Cardiac ventricle fibroblast (primary cell): ENCODE data around the gene OGG1. TPM values are rescaled to one million over a fixed set of nuclear protein-coding genes. Genes with fewer than 3 reads are reported as not detected.

Source experiments
- total RNA-seq: library from RNA; depleted of rRNA; stranded (reverse); fragments of >200 nt; gene quantifications from 2 replicates; pipeline ENCODE4 v1.2.3, GENCODE V29; 2015

Gene OGG1
- 10.4 and 11.6 TPM in 2 replicates for total RNA-seq

DNA sequence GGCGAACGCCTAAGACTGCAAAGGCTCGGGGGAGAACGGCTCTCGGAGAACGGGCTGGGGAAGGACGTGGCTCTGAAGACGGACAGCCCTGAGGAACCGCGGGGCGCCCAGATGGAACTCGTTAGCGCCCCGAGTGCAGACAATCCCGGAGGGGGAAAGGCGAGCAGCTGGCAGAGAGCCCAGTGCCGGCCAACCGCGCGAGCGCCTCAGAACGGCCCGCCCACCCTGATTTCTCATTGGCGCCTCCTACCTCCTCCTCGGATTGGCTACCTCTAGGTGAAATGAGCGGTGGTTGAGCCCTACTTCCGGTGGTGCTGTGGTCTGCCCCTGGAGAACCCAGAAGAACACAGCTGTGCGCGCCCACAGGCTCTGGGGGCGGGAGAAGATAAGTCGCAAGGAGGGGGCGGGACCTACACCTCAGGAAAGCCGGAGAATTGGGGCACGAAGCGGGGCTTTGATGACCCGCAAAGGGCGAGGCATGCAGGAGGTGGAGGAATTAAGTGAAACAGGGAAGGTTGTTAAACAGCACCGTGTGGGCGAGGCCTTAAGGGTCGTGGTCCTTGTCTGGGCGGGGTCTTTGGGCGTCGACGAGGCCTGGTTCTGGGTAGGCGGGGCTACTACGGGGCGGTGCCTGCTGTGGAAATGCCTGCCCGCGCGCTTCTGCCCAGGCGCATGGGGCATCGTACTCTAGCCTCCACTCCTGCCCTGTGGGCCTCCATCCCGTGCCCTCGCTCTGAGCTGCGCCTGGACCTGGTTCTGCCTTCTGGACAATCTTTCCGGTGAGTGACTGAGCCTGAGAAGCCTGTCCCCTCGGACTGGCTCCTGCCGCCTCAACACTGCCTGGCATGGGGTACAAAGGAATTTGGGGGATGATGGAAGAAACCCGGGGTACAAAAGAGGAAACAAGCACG lies at the start of gene OGG1:
Gene OGG1 (plus strand): TSS at position 308 of the 911 bp plus-strand sequence. CDS start 335 bp downstream, at position 643.

GRCh38 chr3:9703736-9704346 lies 45.9 kb upstream of the OGG1 start, which contains the start of gene CPNE9:
Gene CPNE9, plus strand, starts transcription at chr3:9703833. Its CDS starts 164 bp downstream, at chr3:9703997.

DNA sequence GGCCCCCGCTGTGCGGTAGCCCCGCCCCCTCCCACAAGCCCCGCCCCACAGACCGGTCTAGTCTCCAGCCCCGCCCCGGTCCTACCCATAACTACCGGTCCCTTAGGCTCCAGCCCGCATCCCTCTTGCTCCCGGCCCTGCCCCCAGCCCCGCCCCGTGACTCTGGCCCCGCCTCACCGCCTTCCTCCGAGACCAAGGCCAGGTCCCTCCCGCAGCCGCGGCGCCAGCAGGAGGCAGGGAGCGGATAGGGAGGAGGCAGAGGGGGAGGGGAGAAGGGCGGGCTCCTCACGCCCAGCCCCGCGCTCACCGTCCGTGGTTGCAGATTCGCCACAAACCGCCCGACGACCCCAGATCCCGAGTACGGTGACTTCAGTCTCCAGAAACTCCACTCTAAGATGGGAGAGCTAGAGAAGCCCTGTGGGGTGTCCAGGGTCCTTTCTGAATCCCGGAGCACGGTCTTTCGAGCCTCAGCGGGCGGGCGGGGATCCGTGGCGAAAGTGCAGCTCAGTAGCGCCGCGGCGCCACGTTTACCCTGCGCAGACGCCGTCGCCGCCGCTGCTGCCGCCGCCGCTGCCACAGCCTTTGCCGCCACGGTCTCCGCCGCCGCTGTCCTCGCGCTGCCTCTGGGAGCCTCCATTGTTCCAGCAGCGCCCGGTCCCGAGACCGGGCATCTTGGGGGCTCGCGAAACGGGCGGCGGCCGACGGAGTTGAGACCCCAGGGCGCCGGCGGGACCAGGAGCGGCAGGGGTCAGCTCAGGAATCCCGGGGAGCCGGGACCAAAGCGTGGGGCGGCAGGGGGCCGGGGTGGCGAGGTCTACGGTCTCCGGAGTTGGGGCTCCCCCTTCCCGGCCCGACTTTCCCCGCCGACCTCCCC lies 18.3 kb upstream of the OGG1 start, which contains the start of gene BRPF1:
Gene BRPF1 (plus strand): TSS at position 530 of the 874 bp plus-strand sequence. CDS start 2,406 bp downstream, outside the sequence.

DNA sequence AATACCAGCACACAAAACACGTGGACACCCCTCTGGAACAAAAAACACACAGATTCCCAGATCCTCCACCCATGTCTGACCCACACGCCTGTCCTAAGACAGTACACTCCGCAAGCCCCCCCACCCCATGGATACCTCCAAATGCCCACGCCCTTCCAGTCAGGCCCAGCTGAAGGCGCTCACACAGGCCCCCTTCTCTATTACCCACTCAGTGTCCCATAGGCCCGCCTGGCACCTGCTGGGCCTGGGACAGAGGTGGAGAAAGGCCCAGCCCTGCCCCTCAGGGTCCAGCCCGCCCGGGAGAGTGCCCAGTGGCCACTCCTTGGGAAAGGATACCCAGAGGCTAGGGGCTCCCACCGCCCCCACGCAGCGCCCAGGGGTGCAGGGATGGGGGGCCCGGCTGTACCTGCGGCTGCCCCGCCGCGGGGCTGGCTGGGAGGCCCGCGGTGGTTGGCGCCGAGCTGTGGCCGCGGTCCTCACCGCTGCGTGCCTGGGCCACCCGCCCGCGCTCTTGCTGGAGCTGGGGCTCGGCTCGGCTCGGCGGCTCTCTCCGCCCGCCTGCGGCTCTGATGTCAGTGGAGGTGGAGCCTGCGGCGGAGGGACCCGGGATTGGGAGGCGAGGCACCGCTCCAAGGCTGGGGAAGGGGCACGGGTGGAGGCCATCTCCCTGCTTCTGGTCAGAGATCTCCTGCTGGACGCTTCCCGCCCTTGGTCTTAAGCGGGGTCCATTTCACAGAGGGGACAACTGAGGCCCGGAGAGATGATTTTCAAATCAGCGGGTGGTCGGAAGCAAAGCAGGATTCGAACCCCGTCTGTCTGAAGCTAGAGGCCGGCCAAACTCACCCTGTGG lies 19.9 kb downstream of the OGG1 start, which contains the start of gene CAMK1:
Gene CAMK1 (minus strand): TSS at position 522 of the 850 bp plus-strand sequence. CDS start 2,198 bp downstream, outside the sequence.

DNA sequence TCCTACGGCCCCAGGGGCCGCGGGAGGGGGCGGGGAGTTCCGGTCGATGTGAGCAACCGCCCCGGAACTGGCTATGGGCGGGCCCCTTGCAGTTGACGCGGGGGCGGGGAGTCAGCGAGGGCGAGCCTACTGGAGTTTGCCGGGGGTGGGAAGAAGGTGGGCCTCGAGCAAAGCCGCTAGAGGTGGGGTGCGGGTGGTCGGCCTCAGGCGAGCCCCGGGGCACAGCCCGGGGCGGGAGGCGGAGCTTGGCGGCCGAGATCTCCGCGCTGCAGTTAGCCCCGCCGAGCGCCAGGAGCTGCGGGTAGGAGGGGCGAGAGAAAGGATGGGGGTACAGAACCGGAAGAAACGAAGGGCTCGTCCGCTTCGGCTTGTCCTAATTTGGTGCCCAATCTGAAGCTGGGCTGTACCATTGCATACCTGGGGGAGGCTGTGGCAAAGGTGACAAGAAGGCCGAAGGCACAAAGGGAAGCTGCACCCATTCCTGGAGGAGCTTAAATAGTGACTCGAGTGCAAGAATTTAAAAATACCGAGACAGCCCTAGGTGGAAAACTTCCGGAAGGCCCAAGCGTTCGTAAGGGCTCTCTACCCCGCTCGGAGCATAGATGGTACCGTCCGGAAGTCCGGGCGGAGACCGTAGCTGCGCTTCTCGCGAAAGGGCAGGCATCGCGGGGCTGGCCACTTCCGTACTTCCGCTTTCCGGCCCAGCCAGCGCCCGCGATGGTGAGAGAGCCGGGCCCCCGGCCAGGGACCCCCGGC lies 42.8 kb downstream of the OGG1 start, which contains the start of the genes ARPC4 and TADA3:
Gene ARPC4 (plus strand): TSS at position 678 of the 756 bp plus-strand sequence. CDS start 40 bp downstream, at position 718.
Gene TADA3 (minus strand): TSS at position 69 of the 756 bp plus-strand sequence. CDS start 1,007 bp downstream, outside the sequence.

Other genes starting within 250 kb of the OGG1 start
- 0.29 TPM in 1 of 2 replicates, not detected in the other for gene LHFPL4, start 196.1 kb upstream of the OGG1 start, total RNA-seq
- 16.7 and 20.6 TPM in 2 replicates for gene MTMR14, start 100.4 kb upstream of the OGG1 start, total RNA-seq
- gene CPNE9, start 46.1 kb upstream of the OGG1 start, total RNA-seq: not detected in 2 replicates
- gene BRPF1, start 18.2 kb upstream of the OGG1 start, total RNA-seq: 8.2 and 10.7 TPM in 2 replicates
- gene CAMK1, start 20.0 kb downstream of the OGG1 start, total RNA-seq: 34.1 and 34.8 TPM in 2 replicates
- gene TADA3, start 42.5 kb downstream of the OGG1 start, total RNA-seq: 58.7 and 72.3 TPM in 2 replicates
- 133 and 153 TPM in 2 replicates for gene ARPC4, start 43.1 kb downstream of the OGG1 start, total RNA-seq
- gene TTLL3, start 60.3 kb downstream of the OGG1 start, total RNA-seq: 10.4 and 13.5 TPM in 2 replicates
- 28.8 and 46.5 TPM in 2 replicates for gene RPUSD3, start 94.1 kb downstream of the OGG1 start, total RNA-seq
- 32.9 and 37.6 TPM in 2 replicates for gene CIDEC, start 130.3 kb downstream of the OGG1 start, total RNA-seq
- gene JAGN1, start 140.7 kb downstream of the OGG1 start, total RNA-seq: 34.1 and 40.8 TPM in 2 replicates
- gene IL17RE, start 152.9 kb downstream of the OGG1 start, total RNA-seq: 1.6 and 1.9 TPM in 2 replicates
- gene IL17RC, start 167.1 kb downstream of the OGG1 start, total RNA-seq: 64.5 and 67.8 TPM in 2 replicates
- 5.1 and 6.4 TPM in 2 replicates for gene CRELD1, start 183.9 kb downstream of the OGG1 start, total RNA-seq
- 8.4 and 9.7 TPM in 2 replicates for gene PRRT3, start 202.5 kb downstream of the OGG1 start, total RNA-seq
- gene EMC3, start 236.9 kb downstream of the OGG1 start, total RNA-seq: 101 and 123 TPM in 2 replicates